HepG2 (cell line): ENCODE measurements around the gene METTL21C. TPM values are rescaled to one million over a fixed set of nuclear protein-coding genes. Genes with fewer than 3 reads are reported as not detected.

Source experiments
- ATAC-seq: fragments of 200-7000 bp; cut with Tn5 transposase; 3 replicates; pipeline ENCODE4 v1.9.1; 2020; ENCODE audit warnings: mild to moderate bottlenecking, moderate library complexity
- BruUV-seq: library from RNA; stranded (reverse); fragments of 400-500 nt; replicated peaks from 2 replicates; lab custom pipeline; 2021; lab: Mats Ljungman, UMichigan
- CTCF ChIA-PET: fragments of 300-600 bp; formaldehyde crosslinking; extraction: SDS; loops from one replicate; lab custom pipeline; 2021; ENCODE audit warnings: low total read pairs, inconsistent platforms, low intra/inter-chr PET ratio; lab: Yijun Ruan, JAX
- POLR2A ChIA-PET: fragments of 350-600 bp; sonication (Branson Sonifier 250); formaldehyde crosslinking; loops from one replicate; lab custom pipeline; 2020; ENCODE audit warnings: antibody characterized with exemption, inconsistent platforms; lab: Yijun Ruan, JAX
- DNase-seq: peaks from one replicate; pipeline ENCODE4 v3.0.0-alpha.2; 2015; ENCODE audit warnings: low spot score
- FAIRE-seq: peaks from 3 replicates; lab custom pipeline; 2011; peaks lifted over from hg19 to GRCh38; lab: Jason Lieb, UNC
- H2AFZ ChIP-seq: one replicate; pipeline ENCODE4 v1.6.1; 2011; ENCODE audit warnings: low read length, inconsistent platforms
- H3K27ac ChIP-seq: fragments of 300-600 bp; 3 replicates; pipeline ENCODE4 v1.8.0; 2011; ENCODE audit warnings: mixed run types, mild to moderate bottlenecking, mixed read lengths, low read length, inconsistent platforms; ENCODE audit not compliant: insufficient read depth; ENCODE audit errors: extremely low read length
- H3K27me3 ChIP-seq, 2 experiments: fragments of 200-600 bp in 1 of 2; 2 replicates in 1 of 2; 3 replicates in 1 of 2; pipeline versions ENCODE4 v1.6.0 to v1.8.0; 2011; ENCODE audit warnings: low read length in 2 of 2, mild to moderate bottlenecking in 2 of 2, moderate library complexity in 2 of 2, inconsistent platforms in 1 of 2; ENCODE audit not compliant: insufficient read depth in 2 of 2, control insufficient read depth in 1 of 2
- H3K36me3 ChIP-seq, 2 experiments: fragments of 200-600 bp in 1 of 2; replicated peaks in 1 of 2; 2 replicates in 1 of 2; 3 replicates in 1 of 2; pipeline versions ENCODE4 v1.5.1 to v1.8.0; 2011; ENCODE audit warnings: low read length in 2 of 2, inconsistent platforms in 1 of 2; ENCODE audit not compliant: insufficient read depth in 2 of 2, control insufficient read depth in 1 of 2
- H3K4me1 ChIP-seq: 2 replicates; pipeline ENCODE4 v1.5.1; 2012; ENCODE audit warnings: low read length, inconsistent platforms; ENCODE audit not compliant: insufficient read depth
- H3K4me2 ChIP-seq: 2 replicates; pipeline ENCODE4 v1.6.0; 2011; ENCODE audit warnings: low read depth, low read length, inconsistent platforms
- H3K4me3 ChIP-seq, 3 experiments: fragments of 200-600 bp in 1 of 3; sonication (generic), shearing (Covaris generic) in 1 of 3; replicated peaks in 1 of 3; 2 replicates each; pipeline ENCODE4 v1.5.1; 2011 to 2016; ENCODE audit warnings: low read length in 3 of 3, inconsistent platforms in 2 of 3, low read depth in 2 of 3, mild to moderate bottlenecking in 2 of 3, control low read depth in 1 of 3, mixed read lengths in 1 of 3; ENCODE audit not compliant: insufficient read depth in 1 of 3
- H3K79me2 ChIP-seq: one replicate; pipeline ENCODE4 v1.6.1; 2011; ENCODE audit warnings: low read length, inconsistent platforms; ENCODE audit not compliant: insufficient read depth
- H3K9ac ChIP-seq: 2 replicates; pipeline ENCODE4 v1.6.0; 2011; ENCODE audit warnings: mild to moderate bottlenecking, low read depth, low read length, inconsistent platforms; ENCODE audit not compliant: insufficient read depth
- H3K9me3 ChIP-seq: 2 replicates; pipeline ENCODE4 v1.5.1; 2012; ENCODE audit warnings: mild to moderate bottlenecking, low read length
- H4K20me1 ChIP-seq: 2 replicates; pipeline ENCODE4 v1.6.0; 2011; ENCODE audit warnings: inconsistent platforms, mild to moderate bottlenecking, low read length, moderate library complexity; ENCODE audit not compliant: insufficient read depth
- HOXA9 ChIP-seq: sonication (generic); formaldehyde crosslinking; IDR thresholded peaks from 2 replicates; pipeline ENCODE4 v1.8.1; 2022; ENCODE audit warnings: missing genetic modification reagents, mild to moderate bottlenecking, moderate library complexity, borderline replicate concordance
- KDM3A ChIP-seq: IDR thresholded peaks from 2 replicates; pipeline ENCODE4 v1.6.1; 2018; ENCODE audit warnings: low read depth, missing compliant biosample characterization
- KLF12 ChIP-seq: sonication (generic); formaldehyde crosslinking; IDR thresholded peaks from 2 replicates; pipeline ENCODE4 v1.4.0; 2020; ENCODE audit warnings: missing genetic modification reagents, borderline replicate concordance
- PAWR ChIP-seq: sonication (generic); formaldehyde crosslinking; IDR thresholded peaks from 2 replicates; pipeline ENCODE4 v1.4.0; 2020; ENCODE audit warnings: missing genetic modification reagents, mild to moderate bottlenecking, borderline replicate concordance
- PHF21A ChIP-seq: sonication (generic); formaldehyde crosslinking; IDR thresholded peaks from 2 replicates; pipeline ENCODE4 v1.5.0; 2020; ENCODE audit warnings: mild to moderate bottlenecking, missing genetic modification reagents
- TEAD2 ChIP-seq: sonication (generic); formaldehyde crosslinking; IDR thresholded peaks from 2 replicates; pipeline ENCODE4 v1.9.0; 2021; ENCODE audit warnings: missing genetic modification reagents
- ZKSCAN8 ChIP-seq: IDR thresholded peaks from 2 replicates; pipeline ENCODE4 v1.6.1; 2016; ENCODE audit warnings: borderline replicate concordance, missing genetic modification reagents, missing compliant biosample characterization
- ZMAT3 ChIP-seq: sonication (generic); formaldehyde crosslinking; conservative IDR thresholded peaks from 2 replicates; pipeline ENCODE4 v1.7.0; 2021; ENCODE audit warnings: missing genetic modification reagents
- ZMYM4 ChIP-seq: sonication (generic); formaldehyde crosslinking; IDR thresholded peaks from 2 replicates; pipeline ENCODE4 v1.8.1; 2023; ENCODE audit warnings: mild to moderate bottlenecking, missing genetic modification reagents
- ZNF362 ChIP-seq: sonication (generic); formaldehyde crosslinking; IDR thresholded peaks from 2 replicates; pipeline ENCODE4 v1.4.0; 2020; ENCODE audit warnings: missing genetic modification reagents, mild to moderate bottlenecking, borderline replicate concordance
- ZNF557 ChIP-seq: sonication (generic); formaldehyde crosslinking; IDR thresholded peaks from 2 replicates; pipeline ENCODE4 v1.4.0; 2020; ENCODE audit warnings: missing genetic modification reagents
- WGBS: methylation state at CpG from one replicate; pipeline ENCODE4 v1.1.6; 2017; ENCODE audit warnings: low lambda C conversion rate; 5-methylcytosine and 5-hydroxymethylcytosine counted together
- in situ Hi-C: cut with HindIII; loops from 2 replicates; pipeline ENCODE4 v1.10.0; 2017; ENCODE audit warnings: low pct_unique_long_range_greater_than_20kb; ENCODE audit not compliant: extremely low pct_ligation_motif_present
- intact Hi-C: fragments of 100-400 bp; cut with micrococcal nuclease; formaldehyde crosslinking; loops from one replicate; pipeline ENCODE4 v1.10.0; 2022; ENCODE audit not compliant: unreplicated experiment
- polyA plus RNA-seq, 8 experiments: library from polyadenylated mRNA; depleted of rRNA in 3 of 8; stranded (reverse) in 7 of 8; unstranded in 1 of 8; fragments of >200 nt; fragmentation: Illumina TruSeq in 4 of 8; extraction: Trizol in 4 of 8; gene quantifications; 2 replicates each; pipeline versions ENCODE4 v1.2.1 to v1.2.3, GENCODE V29; 2011 to 2016; ENCODE audit warnings: low read depth in 4 of 8, missing spikeins in 1 of 8, mixed read lengths in 1 of 8; ENCODE audit not compliant: insufficient read depth in 1 of 8
- total RNA-seq, 5 experiments: library from RNA; depleted of rRNA; stranded (reverse); fragments of >200 nt; fragmentation: Illumina TruSeq; extraction: Trizol; gene quantifications; 2 replicates each; pipeline ENCODE4 v1.2.3, GENCODE V29; 2016; ENCODE audit warnings: low read depth in 1 of 5

The METTL21C gene
- total and polyA plus RNA-seq, 2 of the 13 experiments (the other 11 are each of a cell fraction or from before 2014, with no cell fraction given): not detected

- Histone ChIP-seq H3K36me3 (no peaks in the 10 kb centered on the region), H3K9ac (no peak overlapping the region), H3K9me3 (no peaks in the 10 kb centered on the region), H4K20me1 (no peaks in the 10 kb centered on the region), H3K79me2 (no peaks in the 10 kb centered on the region), H3K27me3 (0 out of 5 replicates have a peak, but pooled peaks cover 0 to 11% of the 10 kb centered on the region in 2 experiments), H3K4me1 (no peaks in the 10 kb centered on the region), H3K4me2 (no peak overlapping the region), H2AFZ (no peak overlapping the region), H3K27ac (no peak overlapping the region), H3K4me3 (no peak overlapping the region)
- DNase-seq (no peak), ATAC-seq (no peak), FAIRE-seq (no peak)
- ChIA-PET POLR2A (no interaction called here), CTCF (no interaction called here)
- BruUV-seq: no TSS peak
- in situ Hi-C loops (no loop called here), intact Hi-C loops (no loop called here)
- WGBS: 0% methylated on average over 1 of the region's 1 CpG
- TF ChIP-seq KDM3A (CRISPR knock-in tag): no peak
- TF ChIP-seq ZNF557: no peak
- TF ChIP-seq ZKSCAN8 (CRISPR knock-in tag): no peak
- no peak for TF ChIP-seq KLF12 (CRISPR knock-in tag)
- no peak for TF ChIP-seq HOXA9 (CRISPR knock-in tag)
- TF ChIP-seq PAWR: no peak
- TF ChIP-seq ZNF362 (CRISPR knock-in tag): no peak
- TF ChIP-seq PHF21A (CRISPR knock-in tag): no peak
- no peak for TF ChIP-seq ZMAT3 (CRISPR knock-in tag)
- no peak for TF ChIP-seq TEAD2 (CRISPR knock-in tag)
- no peak for TF ChIP-seq ZMYM4
Observed at GRCh38 chr13:102742101-102742500, 47.3 kb upstream of the METTL21C start.
